ENCODE data around the gene PDE11A.

PDE11A gene

DNA sequence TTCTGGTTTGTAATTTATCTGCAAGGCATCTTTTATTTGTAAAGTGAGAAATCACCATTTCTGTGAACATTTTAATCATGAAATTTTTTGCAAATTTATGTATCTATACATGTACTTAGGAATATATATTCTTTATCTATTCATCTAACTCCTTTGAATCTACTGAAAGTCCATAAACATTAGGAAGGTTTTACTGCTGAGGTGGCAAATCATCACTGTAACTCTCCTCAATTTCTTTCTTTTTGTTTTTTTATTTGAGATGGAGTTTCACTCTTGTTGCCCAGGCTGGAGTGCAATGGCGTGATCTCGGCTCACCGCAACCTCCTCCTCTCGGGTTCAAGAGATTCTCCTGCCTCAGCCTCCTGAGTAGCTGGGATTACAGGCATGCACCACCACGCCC is 383.7 kb downstream of the PDE11A start (continued):
- TF ChIP-seq TSHZ2 (CRISPR knock-in tag; IDR thresholded peaks at IDR 0.05) (no peak), ISL1 (CRISPR knock-in tag; IDR thresholded peaks at IDR 0.05) (no peak), ZNF8 (CRISPR knock-in tag; IDR thresholded peaks at IDR 0.05) (no peak), SNAI2 (CRISPR knock-in tag; IDR thresholded peaks at IDR 0.05) (no peak), ESRRG (CRISPR knock-in tag; IDR thresholded peaks at IDR 0.05) (no peak), BACH2 (CRISPR knock-in tag; IDR thresholded peaks at IDR 0.05; ENCODE audit: borderline replicate concordance) (no peak), PPARA (CRISPR knock-in tag; IDR thresholded peaks at IDR 0.05; ENCODE audit: borderline replicate concordance) (no peak)

DNA sequence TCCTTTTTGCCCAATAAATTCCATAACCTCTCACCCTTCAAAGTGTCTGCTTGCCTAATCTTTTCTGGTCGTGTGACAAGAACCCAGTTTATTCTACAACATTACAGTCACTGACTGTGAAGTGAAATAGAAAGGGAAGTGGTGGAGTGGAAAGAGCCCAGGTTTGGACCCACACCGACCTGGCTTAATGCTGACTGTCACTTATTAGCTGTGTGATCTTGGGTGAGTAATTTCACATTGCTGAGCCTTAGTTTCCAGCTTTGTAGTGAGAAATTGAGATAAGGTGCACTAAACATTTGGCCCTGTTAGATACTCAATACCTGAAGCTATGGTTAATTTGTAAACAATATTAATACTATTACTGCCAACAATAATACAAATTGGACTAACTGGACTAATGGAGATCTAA is 388.9 kb downstream of the PDE11A start:
- no peak for ATAC-seq
- TF ChIP-seq ZFP3 (CRISPR knock-in tag; IDR thresholded peaks at IDR 0.05) (no peak), ARNTL (CRISPR knock-in tag; IDR thresholded peaks at IDR 0.05; ENCODE audit: borderline replicate concordance, low read depth) (no peak), CREB5 (CRISPR knock-in tag; IDR thresholded peaks at IDR 0.05; ENCODE audit: low read depth) (no peak), PATZ1 (CRISPR knock-in tag; IDR thresholded peaks at IDR 0.05; ENCODE audit: borderline replicate concordance) (no peak), ZNF70 (CRISPR knock-in tag; IDR thresholded peaks at IDR 0.05) (no peak)

DNA sequence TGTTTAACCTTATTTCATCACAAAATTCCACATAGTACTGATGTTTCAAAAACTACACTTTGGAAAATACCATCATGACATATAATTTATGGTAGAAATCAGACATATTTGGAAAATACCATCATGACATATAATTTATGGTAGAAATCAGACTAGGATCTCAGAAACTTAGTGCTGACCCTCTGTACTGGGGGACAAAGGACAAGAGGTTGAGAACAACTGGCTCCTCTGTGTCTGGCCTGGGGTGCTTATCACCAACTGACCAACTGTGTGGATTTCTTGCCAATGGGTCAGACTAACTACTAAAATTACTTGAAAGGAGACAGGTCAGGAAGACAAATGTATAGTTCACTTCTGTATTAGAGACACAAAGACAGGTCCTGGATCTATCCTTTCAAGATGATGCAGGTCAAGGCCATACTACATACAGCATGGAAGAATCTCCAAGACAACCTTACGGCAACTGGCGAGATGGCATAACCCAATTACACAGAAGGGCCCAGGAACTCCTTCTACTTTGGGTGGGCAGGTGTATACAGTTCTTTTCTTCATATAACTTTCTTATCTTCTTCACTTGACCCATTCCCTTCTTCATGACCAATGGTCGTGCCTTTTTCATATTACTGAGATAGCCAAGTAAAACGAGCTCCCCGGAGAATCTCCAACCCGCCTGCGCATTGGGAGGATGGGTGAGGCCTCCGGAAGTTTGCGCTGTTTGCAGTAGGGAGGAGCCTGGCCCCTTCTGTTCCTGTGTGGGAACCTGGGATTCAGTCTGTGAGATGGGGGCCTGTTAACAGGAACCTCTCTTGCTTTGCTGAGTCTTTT is 389.5 kb downstream of the PDE11A start:
- no peak for TF ChIP-seq CSDC2 (CRISPR knock-in tag; IDR thresholded peaks at IDR 0.05)
- no peak for TF ChIP-seq TCF4 (CRISPR knock-in tag; IDR thresholded peaks at IDR 0.05; ENCODE audit: borderline replicate concordance)
- TF ChIP-seq GLIS3 (CRISPR knock-in tag; IDR thresholded peaks at IDR 0.05): no peak
- no peak for TF ChIP-seq BACH2 (CRISPR knock-in tag; IDR thresholded peaks at IDR 0.05; ENCODE audit: borderline replicate concordance)
- no peak for TF ChIP-seq ZFP3 (CRISPR knock-in tag; IDR thresholded peaks at IDR 0.05)
- no peak for TF ChIP-seq ZNF70 (CRISPR knock-in tag; IDR thresholded peaks at IDR 0.05)
- no peak for TF ChIP-seq ISL1 (CRISPR knock-in tag; IDR thresholded peaks at IDR 0.05)
- TF ChIP-seq POU6F1 (CRISPR knock-in tag; IDR thresholded peaks at IDR 0.05; ENCODE audit: borderline replicate concordance, low read depth): no peak
- no peak for TF ChIP-seq OSR1 (CRISPR knock-in tag; IDR thresholded peaks at IDR 0.05)
- TF ChIP-seq TSHZ2 (CRISPR knock-in tag; IDR thresholded peaks at IDR 0.05): no peak
- no peak for TF ChIP-seq ZNF8 (CRISPR knock-in tag; IDR thresholded peaks at IDR 0.05)
- TF ChIP-seq PATZ1 (CRISPR knock-in tag; IDR thresholded peaks at IDR 0.05; ENCODE audit: borderline replicate concordance): no peak
- no peak for TF ChIP-seq CREB5 (CRISPR knock-in tag; IDR thresholded peaks at IDR 0.05; ENCODE audit: low read depth)
- TF ChIP-seq ESRRG (CRISPR knock-in tag; IDR thresholded peaks at IDR 0.05): no peak
- TF ChIP-seq ZNF565 (CRISPR knock-in tag; conservative IDR thresholded peaks at IDR 0.05; ENCODE audit: low read depth): no peak
- ATAC-seq: no peak
